ENCODE data around the gene PAFAH1B2.

- no peak for TF ChIP-seq CTCF (IDR thresholded peaks at IDR 0.05)
- TF ChIP-seq POLR2A (IDR thresholded peaks at IDR 0.05), result no peak
Measured at GRCh38 chr11:117189191-117189940, 45.3 kb downstream of the PAFAH1B2 start.

Data from testis (tissue), 2 donors.